IMR-90 (cell line): ENCODE measurements around the gene BIRC5. TPM values are rescaled to one million over a fixed set of nuclear protein-coding genes. Genes with fewer than 3 reads are reported as not detected.

Experiments used
- ATAC-seq: fragments of 200-7000 bp; cut with Tn5 transposase; 2 replicates; pipeline ENCODE4 v1.9.1; 2020; ENCODE audit warnings: low read depth, mild to moderate bottlenecking, moderate library complexity
- BruUV-seq: library from RNA; stranded (reverse); fragments of 400-500 nt; replicated peaks from 2 replicates; lab custom pipeline; 2021; lab: Mats Ljungman, UMichigan
- CTCF ChIA-PET: fragments of 300-600 bp; formaldehyde crosslinking; extraction: SDS; loops from one replicate; lab custom pipeline; 2021; ENCODE audit warnings: antibody characterized with exemption; lab: Yijun Ruan, JAX
- POLR2A ChIA-PET: fragments of 300-600 bp; sonication (Branson Sonifier 250); formaldehyde crosslinking; loops from one replicate; lab custom pipeline; 2022; ENCODE audit warnings: antibody characterized with exemption; ENCODE audit not compliant: unreplicated experiment; lab: Charles Lee
- DNase-seq: peaks from one replicate; pipeline ENCODE4 v3.0.0; 2013
- H2AFZ ChIP-seq: replicated peaks from 2 replicates; pipeline ENCODE3; 2013; ENCODE audit warnings: low read length, mild to moderate bottlenecking; ENCODE audit not compliant: poor library complexity
- H2AK5ac ChIP-seq: 2 replicates; pipeline ENCODE4 v1.6.1; 2013; ENCODE audit warnings: low read depth, low read length, inconsistent platforms
- H2AK9ac ChIP-seq: replicated peaks from 2 replicates; pipeline ENCODE3; 2013; ENCODE audit warnings: mild to moderate bottlenecking, low read depth, low read length, moderate library complexity; ENCODE audit not compliant: poor library complexity
- H2BK120ac ChIP-seq: 2 replicates; pipeline ENCODE4 v1.6.1; 2013; ENCODE audit warnings: low read depth, low read length, inconsistent platforms
- H2BK15ac ChIP-seq: 3 replicates; pipeline ENCODE4 v1.6.1; 2013; ENCODE audit warnings: low read depth, low read length, inconsistent platforms
- H2BK20ac ChIP-seq: 2 replicates; pipeline ENCODE4 v1.6.1; 2013; ENCODE audit warnings: low read depth, mild to moderate bottlenecking, inconsistent platforms, low read length, moderate library complexity
- H2BK5ac ChIP-seq: 2 replicates; pipeline ENCODE4 v1.6.1; 2013; ENCODE audit warnings: mild to moderate bottlenecking, low read depth, low read length, inconsistent platforms; ENCODE audit not compliant: poor library complexity, severe bottlenecking
- H3K14ac ChIP-seq: replicated peaks from 2 replicates; pipeline ENCODE4 v1.6.1; 2013; ENCODE audit warnings: low read depth, low read length, inconsistent platforms
- H3K18ac ChIP-seq: 2 replicates; pipeline ENCODE4 v1.6.1; 2013; ENCODE audit warnings: low read depth, low read length, control low read depth
- H3K23ac ChIP-seq: 2 replicates; pipeline ENCODE4 v1.6.1; 2013; ENCODE audit warnings: low read depth, low read length, inconsistent platforms
- H3K27ac ChIP-seq: 2 replicates; pipeline ENCODE4 v1.5.1; 2013; ENCODE audit warnings: mild to moderate bottlenecking, control low read depth, low read length; ENCODE audit not compliant: insufficient read depth
- H3K27me3 ChIP-seq: 2 replicates; pipeline ENCODE4 v1.6.1; 2013; ENCODE audit warnings: low read length; ENCODE audit not compliant: control insufficient read depth, insufficient read depth
- H3K36me3 ChIP-seq: 2 replicates; pipeline ENCODE4 v1.6.1; 2013; ENCODE audit warnings: low read length, mixed read lengths; ENCODE audit not compliant: control insufficient read depth, insufficient read depth
- H3K4ac ChIP-seq: 2 replicates; pipeline ENCODE4 v1.6.1; 2013; ENCODE audit warnings: low read depth, low read length, inconsistent platforms
- H3K4me1 ChIP-seq: 2 replicates; pipeline ENCODE4 v1.6.1; 2013; ENCODE audit warnings: low read length, mixed read lengths; ENCODE audit not compliant: control insufficient read depth, insufficient read depth
- H3K4me2 ChIP-seq: 2 replicates; pipeline ENCODE4 v1.6.1; 2013; ENCODE audit warnings: low read depth, mild to moderate bottlenecking, control low read depth, low read length, moderate library complexity
- H3K4me3 ChIP-seq: 2 replicates; pipeline ENCODE4 v1.5.1; 2013; ENCODE audit warnings: low read depth, mild to moderate bottlenecking, control low read depth, low read length, moderate library complexity; ENCODE audit not compliant: insufficient read depth
- H3K56ac ChIP-seq: 2 replicates; pipeline ENCODE4 v1.6.1; 2013; ENCODE audit warnings: low read length, inconsistent platforms; ENCODE audit not compliant: insufficient read depth; ENCODE audit errors: extremely low read depth
- H3K79me1 ChIP-seq, 2 experiments: 2 replicates each; pipeline ENCODE4 v1.6.1; 2013; ENCODE audit warnings: low read length in 2 of 2, inconsistent platforms in 1 of 2, low read depth in 1 of 2
- H3K9ac ChIP-seq: 2 replicates; pipeline ENCODE4 v1.6.1; 2013; ENCODE audit warnings: low read depth, low read length, control low read depth
- H3K9me1 ChIP-seq: 2 replicates; pipeline ENCODE4 v1.6.1; 2013; ENCODE audit warnings: low read length, inconsistent platforms; ENCODE audit not compliant: insufficient read depth
- H3K9me3 ChIP-seq: 2 replicates; pipeline ENCODE4 v1.6.1; 2013; ENCODE audit warnings: low read length; ENCODE audit not compliant: control insufficient read depth, insufficient read depth
- H4K20me1 ChIP-seq: 2 replicates; pipeline ENCODE4 v1.6.1; 2013; ENCODE audit warnings: low read length, inconsistent platforms; ENCODE audit not compliant: insufficient read depth
- H4K5ac ChIP-seq: 2 replicates; pipeline ENCODE4 v1.6.1; 2013; ENCODE audit warnings: mild to moderate bottlenecking, low read depth, low read length, control low read depth
- H4K8ac ChIP-seq, 2 experiments: 2 replicates each; pipeline ENCODE4 v1.6.1; 2013; ENCODE audit warnings: low read depth in 2 of 2, low read length in 2 of 2, control low read depth in 1 of 2, inconsistent platforms in 1 of 2
- H4K91ac ChIP-seq: 2 replicates; pipeline ENCODE4 v1.6.1; 2013; ENCODE audit warnings: low read depth, low read length, inconsistent platforms; ENCODE audit not compliant: insufficient read depth
- CHD1 ChIP-seq: IDR thresholded peaks from 2 replicates; pipeline ENCODE4 v1.6.1; 2012; ENCODE audit warnings: low read depth, low read length, improper control_type of control experiment
- FOS ChIP-seq: fragments of 150-350 bp; IDR thresholded peaks from 2 replicates; pipeline ENCODE4 v1.6.1; 2016; ENCODE audit warnings: low read depth, low read length
- MAFK ChIP-seq: IDR thresholded peaks from 2 replicates; pipeline ENCODE4 v1.6.1; 2012; ENCODE audit warnings: low read depth, low read length, improper control_type of control experiment
- MAZ ChIP-seq: IDR thresholded peaks from 2 replicates; pipeline ENCODE4 v1.6.1; 2012; ENCODE audit warnings: low read depth, mild to moderate bottlenecking, low read length, improper control_type of control experiment, moderate library complexity, borderline replicate concordance
- MXI1 ChIP-seq: IDR thresholded peaks from 2 replicates; pipeline ENCODE4 v1.6.1; 2012; ENCODE audit warnings: low read depth, mild to moderate bottlenecking, low read length, moderate library complexity, borderline replicate concordance
- RAD21 ChIP-seq: IDR thresholded peaks from 2 replicates; pipeline ENCODE4 v1.6.1; 2012; ENCODE audit warnings: low read length, improper control_type of control experiment
- RCOR1 ChIP-seq: IDR thresholded peaks from 2 replicates; pipeline ENCODE4 v1.6.1; 2012; ENCODE audit warnings: mild to moderate bottlenecking, low read length, improper control_type of control experiment; ENCODE audit not compliant: insufficient replicate concordance
- SMC3 ChIP-seq: fragments of 150-350 bp; IDR thresholded peaks from 2 replicates; pipeline ENCODE4 v1.6.1; 2016; ENCODE audit warnings: low read depth, mild to moderate bottlenecking, antibody characterized with exemption, low read length, moderate library complexity
- WGBS, 2 experiments: methylation state at CpG; one replicate each; pipeline versions ENCODE4 v1.1.5 to v1.1.7; 2013; ENCODE audit warnings: missing lambda C conversion rate in 2 of 2; ENCODE audit not compliant: insufficient read length in 1 of 2; ENCODE audit errors: extremely low coverage in 2 of 2; 5-methylcytosine and 5-hydroxymethylcytosine counted together
- dilution Hi-C: fragments of 300-500 bp; cut with HindIII; formaldehyde crosslinking; loops from one replicate; pipeline ENCODE4 v1.14.3; 2018; ENCODE audit warnings: low sequenced_read_pairs; ENCODE audit not compliant: unreplicated experiment
- in situ Hi-C: fragments of 300-500 bp; cut with MboI; formaldehyde crosslinking; loops from 3 replicates; pipeline ENCODE4 v1.14.3; 2019; ENCODE audit warnings: low sequenced_read_pairs, inconsistent platforms, mixed read lengths
- intact Hi-C: fragments of 100-400 bp; cut with micrococcal nuclease; formaldehyde crosslinking; loops from 2 replicates; pipeline ENCODE4 v1.10.0; 2022
- polyA plus RNA-seq, 3 experiments: library from polyadenylated mRNA; depleted of rRNA; stranded (reverse); fragments of >200 nt; gene quantifications; 2 replicates each; pipeline ENCODE4 v1.2.3, GENCODE V29; 2012; ENCODE audit warnings: low replicate concordance in 1 of 3
- total RNA-seq: library from RNA; depleted of rRNA; stranded (reverse); fragments of >200 nt; gene quantifications from 2 replicates; pipeline ENCODE4 v1.2.3, GENCODE V29; 2012
- TF ChIP-seq, protein P1 (sequence below): fragments of 150-350 bp; IDR thresholded peaks from 2 replicates; pipeline ENCODE4 v1.6.1; 2016; ENCODE audit warnings: low read depth, mild to moderate bottlenecking, low read length, moderate library complexity, borderline replicate concordance
- TF ChIP-seq, protein P2 (sequence below): conservative IDR thresholded peaks from 2 replicates; pipeline ENCODE4 v1.5.1; 2012; ENCODE audit warnings: mild to moderate bottlenecking, low read depth, low read length, improper control_type of control experiment

Gene BIRC5
- total and polyA plus RNA-seq, 2 of the 4 experiments (the other 2 are of a cell fraction), result 16.6 to 52.7 TPM

DNA sequence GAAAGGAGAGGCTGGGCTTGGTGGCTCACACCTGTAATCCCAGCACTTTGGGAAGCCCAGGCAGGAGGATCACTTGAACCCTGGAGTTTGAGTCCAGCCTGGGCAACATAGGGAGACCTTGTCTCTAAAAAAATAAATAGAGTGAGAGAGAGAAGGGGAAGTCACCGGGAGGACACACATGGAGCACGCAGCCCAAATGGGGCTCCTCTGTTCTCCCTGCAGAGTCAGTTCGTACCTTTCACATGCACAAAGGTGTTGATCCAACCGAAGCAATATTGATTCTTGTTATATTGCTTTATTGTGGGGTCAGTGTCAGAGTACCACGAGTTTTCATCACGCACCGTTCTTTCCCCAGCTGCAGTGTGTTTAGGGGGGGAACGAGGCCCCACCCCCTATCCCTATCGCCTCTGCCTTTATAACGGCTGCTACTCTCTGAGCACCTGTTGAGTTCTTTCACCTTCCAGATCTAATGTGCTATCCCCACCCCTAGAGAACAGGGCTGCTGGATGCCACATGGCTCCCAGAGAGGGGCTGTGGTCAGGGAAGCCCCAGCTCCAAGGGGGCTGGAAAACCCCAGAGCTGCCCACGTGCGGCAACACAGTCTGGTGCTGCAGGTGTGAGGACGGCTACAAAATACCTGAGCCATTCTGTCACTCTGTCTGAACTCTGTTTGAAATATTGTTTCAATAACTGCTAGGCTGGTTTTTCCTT lies 16.4 kb downstream of the BIRC5 start:
- intact Hi-C loops, result no loop called here
- ChIA-PET CTCF (no interaction called here), POLR2A (no interaction called here)
- H4K91ac ChIP-seq, result no peak overlapping the region
- no TSS peak for BruUV-seq
- no peaks in the 10 kb centered on the region for H3K36me3 ChIP-seq
- H2BK5ac ChIP-seq, result no peak overlapping the region
- H4K20me1 ChIP-seq, result no peaks in the 10 kb centered on the region
- DNase-seq, result no peak
- H2BK15ac ChIP-seq, result no peak overlapping the region
- H3K9ac ChIP-seq, result no peak overlapping the region
- in situ Hi-C loops, result no loop called here
- no peak overlapping the region for H2BK120ac ChIP-seq
- no peak overlapping the region for H2BK20ac ChIP-seq
- no peaks in the 10 kb centered on the region for H3K79me1 ChIP-seq
- no peak overlapping the region for H2AK5ac ChIP-seq
- no peak overlapping the region for H3K14ac ChIP-seq
- no peaks in the 10 kb centered on the region for H3K9me1 ChIP-seq
- no peaks in the 10 kb centered on the region for H3K9me3 ChIP-seq
- no peak overlapping the region for H3K4ac ChIP-seq
- H2AK9ac ChIP-seq, result no peak overlapping the region
- no peak overlapping the region for H3K18ac ChIP-seq
- no peak overlapping the region for H4K8ac ChIP-seq
- ATAC-seq, result no peak
- no peak overlapping the region for H3K23ac ChIP-seq
- peaks cover 38% of the 10 kb centered on the region for H3K27me3 ChIP-seq
- no peak overlapping the region for H3K4me3 ChIP-seq
- 67% methylated on average over 2 of the region's 13 CpGs; no CpG with 5 or more reads in 1 of the 2 experiments for WGBS, 2 experiments
- no peak overlapping the region for H3K27ac ChIP-seq
- no peak overlapping the region; the same call in 1 of the 2 replicates for H3K56ac ChIP-seq
- no peak overlapping the region for H4K5ac ChIP-seq
- H3K4me1 ChIP-seq, result no peaks in the 10 kb centered on the region
- peak overlapping the region; percentile 58 for H2AFZ ChIP-seq
- no peak overlapping the region for H3K4me2 ChIP-seq
- dilution Hi-C loops, result no loop called here
- no peak for TF ChIP-seq RAD21
- TF ChIP-seq SMC3, result no peak
- TF ChIP-seq MXI1, result no peak
- no peak for TF ChIP-seq CHD1
- TF ChIP-seq, protein P1, sequence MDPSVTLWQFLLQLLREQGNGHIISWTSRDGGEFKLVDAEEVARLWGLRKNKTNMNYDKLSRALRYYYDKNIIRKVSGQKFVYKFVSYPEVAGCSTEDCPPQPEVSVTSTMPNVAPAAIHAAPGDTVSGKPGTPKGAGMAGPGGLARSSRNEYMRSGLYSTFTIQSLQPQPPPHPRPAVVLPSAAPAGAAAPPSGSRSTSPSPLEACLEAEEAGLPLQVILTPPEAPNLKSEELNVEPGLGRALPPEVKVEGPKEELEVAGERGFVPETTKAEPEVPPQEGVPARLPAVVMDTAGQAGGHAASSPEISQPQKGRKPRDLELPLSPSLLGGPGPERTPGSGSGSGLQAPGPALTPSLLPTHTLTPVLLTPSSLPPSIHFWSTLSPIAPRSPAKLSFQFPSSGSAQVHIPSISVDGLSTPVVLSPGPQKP, result no peak
- TF ChIP-seq, protein P2, sequence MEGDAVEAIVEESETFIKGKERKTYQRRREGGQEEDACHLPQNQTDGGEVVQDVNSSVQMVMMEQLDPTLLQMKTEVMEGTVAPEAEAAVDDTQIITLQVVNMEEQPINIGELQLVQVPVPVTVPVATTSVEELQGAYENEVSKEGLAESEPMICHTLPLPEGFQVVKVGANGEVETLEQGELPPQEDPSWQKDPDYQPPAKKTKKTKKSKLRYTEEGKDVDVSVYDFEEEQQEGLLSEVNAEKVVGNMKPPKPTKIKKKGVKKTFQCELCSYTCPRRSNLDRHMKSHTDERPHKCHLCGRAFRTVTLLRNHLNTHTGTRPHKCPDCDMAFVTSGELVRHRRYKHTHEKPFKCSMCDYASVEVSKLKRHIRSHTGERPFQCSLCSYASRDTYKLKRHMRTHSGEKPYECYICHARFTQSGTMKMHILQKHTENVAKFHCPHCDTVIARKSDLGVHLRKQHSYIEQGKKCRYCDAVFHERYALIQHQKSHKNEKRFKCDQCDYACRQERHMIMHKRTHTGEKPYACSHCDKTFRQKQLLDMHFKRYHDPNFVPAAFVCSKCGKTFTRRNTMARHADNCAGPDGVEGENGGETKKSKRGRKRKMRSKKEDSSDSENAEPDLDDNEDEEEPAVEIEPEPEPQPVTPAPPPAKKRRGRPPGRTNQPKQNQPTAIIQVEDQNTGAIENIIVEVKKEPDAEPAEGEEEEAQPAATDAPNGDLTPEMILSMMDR, result no peak
- TF ChIP-seq RCOR1, result no peak
- no peak for TF ChIP-seq MAFK
- no peak for TF ChIP-seq FOS
- TF ChIP-seq MAZ, result no peak
